NT2/D1 (cell line): ENCODE results near the gene EEF1A2.

Experiments used
- DNase-seq: peaks from one replicate; pipeline ENCODE4 v3.0.0-alpha.2; 2011; ENCODE audit warnings: low read depth, low spot score
- H3K27me3 ChIP-seq: 2 replicates; pipeline ENCODE4 v1.6.0; 2011; ENCODE audit warnings: mild to moderate bottlenecking; ENCODE audit not compliant: insufficient read length, insufficient read depth
- H3K36me3 ChIP-seq: 2 replicates; pipeline ENCODE4 v1.6.1; 2011; ENCODE audit warnings: mild to moderate bottlenecking, low read length, mixed read lengths; ENCODE audit not compliant: insufficient read depth, insufficient read length
- H3K4me1 ChIP-seq: 2 replicates; pipeline ENCODE4 v1.5.1; 2011; ENCODE audit not compliant: insufficient read depth, insufficient read length
- H3K4me3 ChIP-seq: 2 replicates; pipeline ENCODE4 v1.5.1; 2011; ENCODE audit warnings: low read depth; ENCODE audit not compliant: insufficient read length
- H3K9ac ChIP-seq: 2 replicates; pipeline ENCODE4 v1.6.0; 2011; ENCODE audit warnings: low read depth; ENCODE audit not compliant: insufficient read length
- H3K9me3 ChIP-seq: 2 replicates; pipeline ENCODE4 v1.5.1; 2011; ENCODE audit warnings: mild to moderate bottlenecking, low read length; ENCODE audit not compliant: insufficient read depth
- SUZ12 ChIP-seq: IDR thresholded peaks from 2 replicates; pipeline ENCODE4 v1.6.1; 2011; ENCODE audit not compliant: insufficient read length, insufficient read depth; ENCODE audit errors: extremely low read depth
- YY1 ChIP-seq: IDR thresholded peaks from 2 replicates; pipeline ENCODE4 v1.6.1; 2011; ENCODE audit not compliant: insufficient read length, insufficient read depth
- ZNF274 ChIP-seq: IDR thresholded peaks from 2 replicates; pipeline ENCODE4 v1.6.1; 2011; ENCODE audit warnings: mild to moderate bottlenecking, low read depth, low read length

Gene EEF1A2

DNA sequence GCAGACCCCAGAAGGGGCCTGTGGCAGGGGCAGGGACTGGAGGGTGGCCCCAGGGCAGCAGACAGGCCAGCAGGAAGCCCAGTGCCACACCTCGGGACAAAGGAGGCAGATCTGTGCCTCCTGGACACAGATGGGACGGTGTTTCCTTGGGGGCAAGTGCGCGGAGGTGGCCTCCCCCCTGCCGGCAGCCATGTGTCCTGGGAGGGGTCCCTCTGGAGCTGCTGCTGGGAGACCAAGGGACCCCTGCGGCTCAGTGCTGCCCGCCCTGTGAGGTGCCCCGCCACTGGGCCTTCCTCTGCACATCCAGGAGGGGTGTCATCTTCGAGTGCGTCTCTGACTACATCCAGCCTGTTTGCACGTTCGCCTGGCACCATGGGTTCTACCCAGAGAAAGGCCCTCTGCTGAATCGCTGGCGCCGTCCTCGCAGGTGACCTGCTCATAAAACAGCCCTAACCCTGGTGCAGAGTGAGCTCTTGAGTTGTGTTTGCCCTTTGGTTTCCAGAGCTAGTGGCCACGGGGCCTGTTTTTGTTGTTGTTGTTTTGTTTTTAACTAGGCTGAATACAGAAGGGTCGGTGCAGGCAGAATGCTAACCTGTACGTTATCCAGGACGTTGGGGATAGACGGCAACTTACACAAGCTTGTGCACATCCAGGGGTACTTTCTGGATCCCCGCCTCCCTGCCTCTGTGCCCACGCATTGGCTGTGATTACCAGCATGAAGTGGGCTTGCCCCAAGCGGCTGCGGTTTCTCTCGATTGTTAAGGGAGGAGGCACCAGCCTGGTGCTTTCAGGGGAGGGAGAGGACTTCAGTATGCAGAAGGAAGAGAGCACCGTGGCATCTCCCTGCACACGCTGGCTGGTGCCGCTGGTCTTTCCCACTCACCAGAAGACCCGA, 25.1 kb downstream of the EEF1A2 start:
- no peak for DNase-seq
- peak overlapping the region; percentile 36 for H3K9ac ChIP-seq
- H3K4me3 ChIP-seq: no peak overlapping the region
- peaks cover 11% of the 10 kb centered on the region for H3K36me3 ChIP-seq
- peaks cover 32% of the 10 kb centered on the region for H3K27me3 ChIP-seq
- H3K4me1 ChIP-seq: peaks cover 50% of the 10 kb centered on the region
- H3K9me3 ChIP-seq: no peaks in the 10 kb centered on the region
- no peak for TF ChIP-seq ZNF274
- no peak for TF ChIP-seq YY1
- no peak for TF ChIP-seq SUZ12

DNA sequence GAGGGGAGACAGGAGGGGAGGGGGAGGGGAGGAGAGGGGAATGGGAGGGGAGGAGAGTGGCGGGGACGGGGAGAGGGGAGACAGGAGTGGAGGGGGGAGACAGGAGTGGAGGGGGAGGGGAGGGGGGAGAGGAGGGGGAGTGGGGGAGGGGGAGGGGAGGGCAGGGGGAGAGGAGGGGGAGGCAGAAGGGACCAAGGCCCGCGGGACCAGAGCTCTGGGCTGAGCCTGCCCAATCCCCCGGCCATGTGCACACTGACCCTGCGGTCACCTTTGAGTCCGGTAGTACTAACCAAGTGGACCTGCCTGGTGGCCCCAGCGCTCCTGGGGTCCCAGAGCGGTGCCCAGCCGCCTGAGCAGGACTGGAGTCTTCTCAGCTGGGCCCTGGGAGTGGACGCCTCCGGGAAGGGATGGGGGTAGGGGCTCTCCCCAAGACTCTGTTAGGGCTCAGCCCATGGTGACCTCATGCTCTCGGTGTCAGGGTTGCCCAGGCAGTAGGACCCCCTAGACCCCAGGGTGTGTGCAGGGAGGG, 26.0 kb downstream of the EEF1A2 start:
- H3K9ac ChIP-seq: peak overlapping the region; percentile 36
- peaks cover 57% of the 10 kb centered on the region for H3K4me1 ChIP-seq
- DNase-seq: no peak
- H3K27me3 ChIP-seq: peaks cover 32% of the 10 kb centered on the region
- H3K9me3 ChIP-seq: no peaks in the 10 kb centered on the region
- H3K36me3 ChIP-seq: peaks cover 13% of the 10 kb centered on the region
- TF ChIP-seq ZNF274 (no peak), SUZ12 (no peak), YY1 (no peak)
- no peak overlapping the region for H3K4me3 ChIP-seq

DNA sequence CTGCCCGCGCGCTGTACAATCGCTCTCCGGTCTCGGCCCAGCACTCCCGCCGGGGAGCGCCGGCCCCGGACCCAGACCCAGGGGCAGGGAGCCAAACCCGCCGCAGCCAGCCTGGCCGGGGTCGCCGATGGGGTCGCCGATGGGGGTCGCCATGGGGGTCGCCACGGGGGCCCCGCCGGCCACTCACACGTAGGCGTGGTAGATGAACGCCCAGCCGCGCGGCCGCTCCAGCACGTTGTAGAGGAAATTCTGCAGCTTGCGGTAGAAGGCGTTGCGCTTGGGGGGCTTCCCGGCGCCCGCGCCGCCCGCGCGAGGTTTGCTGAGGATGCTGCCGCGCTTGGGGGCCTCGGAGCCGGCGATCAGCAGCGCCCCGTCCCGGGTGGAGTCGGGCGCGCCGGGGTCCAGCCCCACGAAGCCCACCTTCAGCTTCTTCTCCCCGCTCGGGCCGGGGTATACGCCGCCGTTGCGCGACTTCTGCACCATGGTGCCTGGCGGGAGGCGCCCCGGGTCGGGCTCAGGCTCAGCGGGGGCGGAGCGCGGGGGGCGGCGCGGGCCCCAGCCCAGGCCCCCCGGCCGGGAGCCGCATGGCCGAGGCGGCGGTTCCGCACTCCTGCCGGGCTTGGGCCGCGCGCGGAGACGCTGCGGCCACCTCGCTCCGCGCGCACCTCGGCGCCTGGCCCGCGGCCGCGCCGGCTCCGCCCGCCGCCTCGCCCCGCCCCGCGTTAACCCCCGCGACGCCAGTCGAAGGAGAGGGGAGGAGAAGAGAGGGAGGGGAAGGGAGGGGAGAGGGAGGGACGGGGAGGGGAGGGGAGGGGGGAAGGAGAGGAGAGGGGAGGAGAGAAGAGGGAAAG, 26.7 kb downstream of the EEF1A2 start, which contains the start of gene KCNQ2:
TSS of gene KCNQ2 (minus strand) at position 675 of the 851 bp plus-strand sequence. CDS start at position 483, 192 bp downstream.
- TF ChIP-seq ZNF274 (no peak), SUZ12 (no peak), YY1 (no peak)
- H3K4me3 ChIP-seq: peak within 1 kb of the TSS; percentile 92
- peak; percentile 42 for DNase-seq

DNA sequence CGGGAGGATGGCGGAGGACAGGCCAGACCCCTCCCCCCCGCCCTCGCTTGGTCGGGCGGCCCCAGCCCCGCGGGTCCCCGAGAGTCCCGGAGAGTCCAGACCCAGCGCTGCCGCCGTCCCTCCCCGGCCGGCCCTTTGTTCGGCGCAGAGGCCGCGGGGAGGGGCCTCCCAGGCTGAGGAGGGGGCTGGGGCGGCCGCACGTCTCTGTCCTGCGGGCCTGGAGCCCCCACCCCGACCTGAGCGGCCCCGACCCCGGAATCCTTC, 27.2 kb downstream of the EEF1A2 start:
- Histone ChIP-seq H3K27me3 (peaks cover 32% of the 10 kb centered on the region), H3K4me1 (peaks cover 51% of the 10 kb centered on the region), H3K4me3 (peak overlapping the region; percentile 92), H3K9me3 (no peaks in the 10 kb centered on the region), H3K9ac (peak overlapping the region; percentile 96), H3K36me3 (peaks cover 14% of the 10 kb centered on the region)
- TF ChIP-seq YY1 (no peak), SUZ12 (no peak), ZNF274 (no peak)
- no peak for DNase-seq

More for the DNA sequence above, 26.7 kb downstream of the EEF1A2 start, which contains the start of gene KCNQ2:
- H3K36me3 ChIP-seq: peaks cover 13% of the 10 kb centered on the region
- peak within 1 kb of the TSS; percentile 96 for H3K9ac ChIP-seq
- peaks cover 54% of the 10 kb centered on the region for H3K4me1 ChIP-seq
- peaks cover 32% of the 10 kb centered on the region for H3K27me3 ChIP-seq
- H3K9me3 ChIP-seq: no peaks in the 10 kb centered on the region

DNA sequence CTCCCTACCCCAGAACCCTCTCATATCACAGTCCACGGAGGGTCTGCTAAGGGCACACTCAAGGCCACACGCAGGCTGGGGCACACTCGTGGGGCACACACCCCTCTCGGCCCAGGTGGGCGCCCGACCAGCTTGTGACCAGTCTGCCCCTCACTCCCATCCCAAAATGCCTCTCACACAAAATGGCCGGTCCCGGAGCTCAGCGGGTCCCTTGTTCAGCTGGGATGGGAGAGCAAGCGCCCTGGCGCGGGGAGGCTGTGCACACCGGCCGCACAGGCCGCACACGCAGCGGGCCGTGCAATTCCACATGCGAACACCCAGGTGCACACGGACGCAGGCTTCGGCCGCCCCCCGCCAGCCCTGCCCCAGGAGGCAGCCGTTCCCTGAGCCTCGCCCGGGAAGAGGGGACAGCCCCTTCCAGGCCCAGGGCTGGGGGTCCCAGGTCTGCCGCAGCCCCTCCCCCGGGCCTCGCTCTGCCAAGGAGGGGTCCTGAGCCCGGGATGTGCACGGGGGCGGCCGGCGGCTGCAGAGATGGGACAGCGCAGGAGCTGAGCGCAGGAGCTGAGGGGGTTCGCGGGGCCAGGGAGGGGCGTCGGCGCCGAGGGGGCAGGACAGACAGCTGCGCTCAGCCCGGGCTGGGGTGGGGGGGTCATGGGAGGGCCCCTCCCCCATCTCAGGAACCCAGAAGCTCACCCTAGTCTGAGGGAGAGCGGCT, 27.7 kb downstream of the EEF1A2 start:
- TF ChIP-seq ZNF274 (no peak), YY1 (peak; percentile 58), SUZ12 (no peak)
- Histone ChIP-seq H3K4me3 (peak overlapping the region; percentile 92), H3K27me3 (peaks cover 32% of the 10 kb centered on the region), H3K4me1 (peaks cover 51% of the 10 kb centered on the region), H3K9me3 (no peaks in the 10 kb centered on the region), H3K36me3 (peaks cover 18% of the 10 kb centered on the region), H3K9ac (peak overlapping the region; percentile 96)
- DNase-seq: no peak

DNA sequence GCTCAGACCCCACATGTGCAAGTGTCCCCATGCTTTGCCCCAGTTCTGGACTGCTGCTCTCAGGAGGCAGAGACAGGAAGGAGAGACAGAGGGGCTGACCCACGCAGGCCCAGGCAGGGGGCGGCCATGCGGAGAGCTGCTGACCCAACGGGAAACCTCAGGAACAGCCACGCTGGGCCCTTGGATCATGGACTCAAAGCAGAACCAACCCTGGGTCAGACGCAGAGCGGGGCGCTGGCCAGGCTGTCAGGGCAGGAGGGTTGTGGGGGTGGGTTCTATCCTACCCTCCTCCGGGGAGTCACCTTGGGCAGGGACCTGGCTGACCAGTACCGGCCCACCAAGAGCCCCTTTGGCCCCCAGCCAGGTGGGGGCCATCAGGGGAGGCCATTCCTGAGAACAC, 28.5 kb downstream of the EEF1A2 start:
- no peak for DNase-seq
- TF ChIP-seq SUZ12: no peak
- TF ChIP-seq ZNF274: no peak
- no peak for TF ChIP-seq YY1
- peaks cover 24% of the 10 kb centered on the region for H3K36me3 ChIP-seq
- peaks cover 25% of the 10 kb centered on the region for H3K27me3 ChIP-seq
- peaks cover 54% of the 10 kb centered on the region for H3K4me1 ChIP-seq
- H3K9ac ChIP-seq: peak overlapping the region; percentile 96
- no peaks in the 10 kb centered on the region for H3K9me3 ChIP-seq
- H3K4me3 ChIP-seq: peak overlapping the region; percentile 92
